ENCODE data around the gene CA10. TPM values are rescaled to one million over a fixed set of nuclear protein-coding genes. Genes with fewer than 3 reads are reported as not detected.

CA10 gene
- total and polyA plus RNA-seq, 2 donors (not counting 3 experiments of a cell fraction or from before 2014, with no cell fraction given): not detected

GRCh38 chr17:51598824-51599223 lies 559.7 kb downstream of the CA10 start:
- no TSS peak for BruUV-seq (replicated peaks)

More at GRCh38 chr17:51598824-51599223, 559.7 kb downstream of the CA10 start:
- Histone ChIP-seq H3K27me3 (ENCODE audit: control insufficient read depth in 2 of 2, insufficient read depth in 2 of 2, low read length in 2 of 2) (no peaks in the 10 kb centered on the region), H3K4me2 (ENCODE audit: insufficient read depth, low read length) (no peak overlapping the region), H3K9ac (replicated peaks; ENCODE audit: extremely low read depth, insufficient read depth, low read length) (no peak overlapping the region), H3K9me1 (replicated peaks; ENCODE audit: control insufficient read depth, extremely low read depth, insufficient read depth, low read length) (no peaks in the 10 kb centered on the region), H3K4me3 (replicated peaks in 1 of 3; ENCODE audit: insufficient read depth in 1 of 3, low read depth in 1 of 3, low read length in 3 of 3) (no peak overlapping the region), H2AFZ (ENCODE audit: low read depth, low read length) (no peak overlapping the region), H3K4me1 (ENCODE audit: control insufficient read depth, extremely low read depth, insufficient read depth, low read length) (no peaks in the 10 kb centered on the region), H3K36me3 (ENCODE audit: control insufficient read depth in 2 of 2, extremely low read depth in 1 of 2, insufficient read depth in 2 of 2, low read length in 2 of 2) (no peaks in the 10 kb centered on the region), H3K9me3 (replicated peaks; ENCODE audit: control insufficient read depth, insufficient read depth, low read length) (no peaks in the 10 kb centered on the region), H3K27ac (ENCODE audit: insufficient read depth, low read depth, low read length) (no peak overlapping the region), H4K20me1 (replicated peaks; ENCODE audit: control insufficient read depth, extremely low read depth, insufficient read depth, low read length) (no peaks in the 10 kb centered on the region), H3K79me2 (ENCODE audit: control insufficient read depth, insufficient read depth, low read length) (no peaks in the 10 kb centered on the region)
- dilution Hi-C loops (cut with MboI; ENCODE audit: extremely low pct_ligation_motif_present, low sequenced_read_pairs) (no loop called here), intact Hi-C loops (cut with micrococcal nuclease) (no loop called here)
- FAIRE-seq (no peak), DNase-seq (ENCODE audit: low read depth, low spot score) (no peak)
- TF ChIP-seq GATA2 (IDR thresholded peaks at IDR 0.05; ENCODE audit: insufficient read depth, insufficient read length, low read depth, low read length): no peak
- no peak for TF ChIP-seq POLR2A (IDR thresholded peaks at IDR 0.05; ENCODE audit: low read depth, low read length)
- no peak for TF ChIP-seq EZH2 (IDR thresholded peaks at IDR 0.05; ENCODE audit: borderline replicate concordance, low read depth, low read length, severe bottlenecking)
- no peak for TF ChIP-seq CTCF (IDR thresholded peaks at IDR 0.05; ENCODE audit: extremely low read depth in 1 of 2, insufficient read depth in 1 of 2, low read depth in 1 of 2, low read length in 2 of 2)
- no peak for TF ChIP-seq FOS (IDR thresholded peaks at IDR 0.05; ENCODE audit: borderline replicate concordance, insufficient read depth, low read length)
- no peak for TF ChIP-seq POLR2AphosphoS5 (IDR thresholded peaks at IDR 0.05; ENCODE audit: insufficient read depth, low read depth, low read length)
- TF ChIP-seq MAX (IDR thresholded peaks at IDR 0.05; ENCODE audit: insufficient read depth, insufficient read length): no peak
- TF ChIP-seq JUN (IDR thresholded peaks at IDR 0.05; ENCODE audit: borderline replicate concordance, insufficient read depth, insufficient read length, low read depth): no peak
- no peak for TF ChIP-seq MYC (IDR thresholded peaks at IDR 0.05; ENCODE audit: low read depth, low read length)
- ChIA-PET POLR2A (no interaction called here), CTCF (no interaction called here)
